Vagina (tissue), 2 donors: ENCODE results near the gene PPFIBP2. TPM values are rescaled to one million over a fixed set of nuclear protein-coding genes. Genes with fewer than 3 reads are reported as not detected.

Experiments
- DNase-seq, 2 donors: peaks; one replicate each; pipeline ENCODE4 v3.0.0-alpha.2; 2017; ENCODE audit errors: extremely low spot score in 2 of 2
- H3K27ac ChIP-seq: fragments of 200-600 bp; sonication (generic); one replicate; pipeline ENCODE4 v1.5.1; 2019
- H3K27me3 ChIP-seq: fragments of 200-600 bp; sonication (generic); one replicate; pipeline ENCODE4 v1.5.1; 2019
- H3K36me3 ChIP-seq, 2 donors: fragments of 200-600 bp; sonication (generic); one replicate each; pipeline ENCODE4 v1.5.1; 2017 to 2019
- H3K4me1 ChIP-seq: fragments of 200-600 bp; sonication (generic); one replicate; pipeline ENCODE4 v1.5.1; 2019
- H3K4me3 ChIP-seq, 2 donors: fragments of 200-600 bp; sonication (generic); 1 replicate in 1 of 2; 2 replicates in 1 of 2; pipeline ENCODE4 v1.5.1; 2016 to 2019
- H3K9me3 ChIP-seq: fragments of 200-600 bp; sonication (generic); one replicate; pipeline ENCODE4 v1.5.1; 2019
- POLR2A ChIP-seq, 2 donors: fragments of 450-650 bp; IDR thresholded peaks; one replicate each; pipeline ENCODE4 v1.6.1; 2017; ENCODE audit warnings: antibody characterized with exemption in 2 of 2, mild to moderate bottlenecking in 2 of 2, moderate library complexity in 2 of 2
- POLR2AphosphoS5 ChIP-seq, 2 donors: sonication (generic); formaldehyde crosslinking; IDR thresholded peaks; one replicate each; pipeline ENCODE4 v1.9.0; 2017; ENCODE audit warnings: antibody characterized with exemption in 2 of 2, mild to moderate bottlenecking in 2 of 2, low read depth in 1 of 2; ENCODE audit not compliant: insufficient read depth in 1 of 2
- intact Hi-C: fragments of 100-400 bp; cut with DNase I; formaldehyde crosslinking; loops from one replicate; pipeline ENCODE4 v1.15.1; 2023
- total RNA-seq: library from RNA; depleted of rRNA; stranded (reverse); fragments of >200 nt; gene quantifications from one replicate; pipeline ENCODE4 v1.2.3, GENCODE V29; 2016
- TF ChIP-seq, protein P1 (sequence below), 3 experiments: fragments of 450-650 bp in 2 of 3; fragments of 200-600 bp in 1 of 3; sonication (generic) in 1 of 3; IDR thresholded peaks; one replicate each; pipeline ENCODE4 v1.5.1; 2017 to 2019; ENCODE audit warnings: antibody characterized with exemption in 3 of 3, mild to moderate bottlenecking in 2 of 3, moderate library complexity in 2 of 3

The PPFIBP2 gene
- total RNA-seq, 1 donor from 2014 or later: 48.1 TPM

DNA sequence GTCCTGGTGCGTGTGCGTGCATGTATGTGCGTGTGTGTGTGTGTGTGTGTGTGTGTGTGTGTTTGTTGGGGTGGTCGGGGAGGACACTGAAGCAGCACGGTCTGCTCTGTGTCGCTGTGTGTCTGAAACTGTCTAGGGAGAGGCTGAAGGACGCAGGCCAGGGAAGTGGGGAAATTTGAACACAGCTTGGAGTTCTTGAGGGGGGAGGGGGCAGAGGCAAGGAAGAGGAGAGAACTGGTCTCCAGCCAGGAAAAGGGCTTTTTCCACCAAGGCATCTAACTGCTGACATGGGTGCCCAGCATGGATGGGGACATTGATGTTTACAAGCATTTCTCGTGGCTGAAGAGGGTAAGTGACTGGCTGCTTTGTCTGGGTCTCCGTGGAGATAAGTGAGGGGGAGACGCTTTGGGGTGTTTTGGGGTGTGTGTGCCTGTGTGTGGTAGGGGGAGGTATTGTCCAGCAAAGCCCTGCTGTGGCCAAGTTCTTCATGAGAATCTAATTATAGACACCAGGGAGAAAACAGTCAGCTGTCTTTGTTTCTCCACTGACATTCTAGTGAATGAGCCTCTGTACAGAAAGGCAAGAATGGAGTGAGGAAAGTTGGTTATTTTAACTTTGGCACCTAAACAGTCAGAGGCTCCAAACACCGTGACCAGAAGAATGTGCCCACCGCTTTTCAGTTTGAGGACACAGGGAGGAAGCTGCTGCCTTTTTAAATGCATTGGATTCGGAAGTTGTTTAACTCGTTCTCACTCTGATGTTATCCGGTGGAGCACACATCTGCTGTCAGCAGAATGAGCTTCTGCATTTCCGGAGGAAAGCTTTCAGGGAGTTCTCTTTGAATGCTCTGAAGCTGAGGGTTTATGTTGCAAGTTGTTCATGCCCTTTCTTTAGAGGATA lies 63.7 kb downstream of the PPFIBP2 start:
- intact Hi-C loops: no loop called here
- Histone ChIP-seq H3K4me1 (peaks cover 72% of the 10 kb centered on the region), H3K9me3 (no peaks in the 10 kb centered on the region), H3K27ac (peak overlapping the region; percentile 93), H3K27me3 (no peaks in the 10 kb centered on the region), H3K4me3 (peak overlapping the region; percentile 33 to 41), H3K36me3 (no peaks in the 10 kb centered on the region)
- no peak for DNase-seq
- TF ChIP-seq POLR2AphosphoS5 (IDR thresholded peaks at IDR 0.05; ENCODE audit: insufficient read depth in 1 of 2, low read depth in 1 of 2): no peak
- TF ChIP-seq, protein P1, sequence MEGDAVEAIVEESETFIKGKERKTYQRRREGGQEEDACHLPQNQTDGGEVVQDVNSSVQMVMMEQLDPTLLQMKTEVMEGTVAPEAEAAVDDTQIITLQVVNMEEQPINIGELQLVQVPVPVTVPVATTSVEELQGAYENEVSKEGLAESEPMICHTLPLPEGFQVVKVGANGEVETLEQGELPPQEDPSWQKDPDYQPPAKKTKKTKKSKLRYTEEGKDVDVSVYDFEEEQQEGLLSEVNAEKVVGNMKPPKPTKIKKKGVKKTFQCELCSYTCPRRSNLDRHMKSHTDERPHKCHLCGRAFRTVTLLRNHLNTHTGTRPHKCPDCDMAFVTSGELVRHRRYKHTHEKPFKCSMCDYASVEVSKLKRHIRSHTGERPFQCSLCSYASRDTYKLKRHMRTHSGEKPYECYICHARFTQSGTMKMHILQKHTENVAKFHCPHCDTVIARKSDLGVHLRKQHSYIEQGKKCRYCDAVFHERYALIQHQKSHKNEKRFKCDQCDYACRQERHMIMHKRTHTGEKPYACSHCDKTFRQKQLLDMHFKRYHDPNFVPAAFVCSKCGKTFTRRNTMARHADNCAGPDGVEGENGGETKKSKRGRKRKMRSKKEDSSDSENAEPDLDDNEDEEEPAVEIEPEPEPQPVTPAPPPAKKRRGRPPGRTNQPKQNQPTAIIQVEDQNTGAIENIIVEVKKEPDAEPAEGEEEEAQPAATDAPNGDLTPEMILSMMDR (IDR thresholded peaks at IDR 0.05): no peak
- no peak for TF ChIP-seq POLR2A (IDR thresholded peaks at IDR 0.05)

DNA sequence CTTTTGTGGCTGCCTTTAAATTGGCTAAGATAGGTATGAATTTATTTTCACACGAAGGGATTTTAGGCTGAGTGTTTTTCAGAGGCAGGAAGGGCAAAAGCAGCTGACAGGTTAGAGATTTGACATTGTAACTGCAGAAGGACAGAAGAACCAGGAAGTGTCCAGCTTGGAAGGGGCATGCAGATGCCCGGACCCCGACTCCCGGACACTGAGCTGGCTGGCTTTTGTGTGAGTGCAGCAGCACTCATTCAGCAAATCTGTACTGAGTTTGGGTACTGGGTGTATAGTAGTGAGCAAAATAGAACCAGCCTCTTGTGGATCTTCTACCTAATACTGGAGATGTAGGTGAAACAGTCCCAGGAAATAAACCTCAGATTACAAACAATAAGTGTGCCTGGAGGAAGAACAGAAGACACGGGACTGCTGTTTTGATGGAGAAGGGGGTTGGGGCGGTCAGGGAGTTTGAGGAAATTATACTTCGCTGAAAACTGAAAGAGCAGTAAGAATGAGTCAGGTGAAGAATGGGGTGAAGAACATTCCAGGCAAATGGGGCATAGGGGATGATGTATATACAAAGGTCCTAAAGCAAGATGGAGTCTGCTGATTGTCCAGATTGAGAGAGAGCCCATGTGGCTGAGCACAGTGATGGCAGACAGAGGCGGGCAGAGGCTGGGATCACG lies 64.6 kb downstream of the PPFIBP2 start:
- TF ChIP-seq, protein P1 (IDR thresholded peaks at IDR 0.05): no peak
- TF ChIP-seq POLR2AphosphoS5 (IDR thresholded peaks at IDR 0.05; ENCODE audit: insufficient read depth in 1 of 2, low read depth in 1 of 2): no peak
- TF ChIP-seq POLR2A (IDR thresholded peaks at IDR 0.05): no peak
- Histone ChIP-seq H3K9me3 (no peaks in the 10 kb centered on the region), H3K27me3 (no peaks in the 10 kb centered on the region), H3K27ac (peak overlapping the region; percentile 93), H3K4me3 (peak overlapping the region; percentile 33 to 41), H3K36me3 (no peaks in the 10 kb centered on the region), H3K4me1 (peaks cover 79% of the 10 kb centered on the region)
- no peak for DNase-seq
- intact Hi-C loops: no loop called here

DNA sequence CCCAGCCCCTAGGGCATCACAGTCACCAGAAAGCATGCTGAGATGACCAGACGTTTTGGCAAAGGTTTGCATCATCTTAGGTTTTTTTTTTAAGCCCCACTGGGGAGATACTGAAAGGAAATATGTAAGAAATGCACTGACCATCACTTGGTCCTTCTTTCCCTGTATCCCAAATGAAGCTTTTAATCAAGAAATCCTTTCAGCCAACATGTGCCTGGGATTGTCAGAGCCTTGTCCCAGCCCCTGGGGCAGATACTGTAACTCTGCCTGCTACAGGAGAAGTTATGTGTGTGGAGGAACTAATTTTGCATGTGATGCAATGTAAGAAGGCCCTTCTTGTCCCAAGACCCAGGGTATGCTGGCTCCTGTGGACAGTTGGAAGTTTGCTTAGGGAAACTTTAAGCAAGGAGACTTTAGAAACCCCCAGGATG lies 65.6 kb downstream of the PPFIBP2 start:
- peak in 1 of 2 donors; percentile 17 for TF ChIP-seq POLR2AphosphoS5 (IDR thresholded peaks at IDR 0.05; ENCODE audit: insufficient read depth in 1 of 2, low read depth in 1 of 2)
- TF ChIP-seq, protein P1 (IDR thresholded peaks at IDR 0.05): no peak
- DNase-seq: no peak
- peaks cover 79% of the 10 kb centered on the region for H3K4me1 ChIP-seq
- no peaks in the 10 kb centered on the region for H3K27me3 ChIP-seq
- intact Hi-C loops: no loop called here
- peak overlapping the region; percentile 93 for H3K27ac ChIP-seq
- H3K36me3 ChIP-seq: no peaks in the 10 kb centered on the region
- no peaks in the 10 kb centered on the region for H3K9me3 ChIP-seq
- no peak overlapping the region for H3K4me3 ChIP-seq

DNA sequence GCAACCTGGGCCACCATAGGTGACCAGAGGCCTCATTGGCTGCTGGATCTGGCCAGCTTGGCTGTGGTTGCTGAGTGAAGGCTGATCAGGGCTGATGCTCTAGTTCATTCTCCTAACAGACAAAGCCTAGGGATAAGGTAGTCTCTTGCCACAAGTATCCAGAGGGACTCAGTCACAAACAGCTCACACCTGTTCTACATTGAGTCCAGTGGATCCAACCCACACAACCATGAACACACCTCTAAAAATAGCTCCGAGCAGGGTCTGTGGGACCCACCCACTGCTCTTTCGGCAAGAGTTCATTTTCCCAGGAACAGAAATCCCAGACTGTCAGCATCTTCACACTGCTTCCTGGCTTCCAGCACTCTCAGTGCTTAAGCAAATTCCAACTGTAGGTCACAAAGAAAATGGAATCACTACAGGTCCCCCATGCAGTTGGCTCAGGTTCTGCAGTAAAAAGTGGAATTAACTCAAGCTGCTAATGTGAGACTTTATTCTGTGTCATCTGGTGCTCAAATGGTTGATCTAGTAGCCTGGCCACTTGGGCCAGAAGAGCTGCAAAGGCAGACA lies 67.3 kb downstream of the PPFIBP2 start:
- intact Hi-C loops: no loop called here

More for the DNA sequence above, 67.3 kb downstream of the PPFIBP2 start:
- peaks cover 81% of the 10 kb centered on the region for H3K4me1 ChIP-seq
- no peaks in the 10 kb centered on the region for H3K27me3 ChIP-seq
- no peaks in the 10 kb centered on the region for H3K36me3 ChIP-seq
- TF ChIP-seq POLR2AphosphoS5 (IDR thresholded peaks at IDR 0.05; ENCODE audit: insufficient read depth in 1 of 2, low read depth in 1 of 2) (no peak), POLR2A (IDR thresholded peaks at IDR 0.05) (no peak)
- TF ChIP-seq, protein P1 (IDR thresholded peaks at IDR 0.05): no peak
- H3K4me3 ChIP-seq: no peak overlapping the region
- H3K9me3 ChIP-seq: no peaks in the 10 kb centered on the region
- no peak for DNase-seq
- peak overlapping the region; percentile 93 for H3K27ac ChIP-seq
